Ovary (tissue), 9 donors: ENCODE data around the gene MYO6. TPM values are rescaled to one million over a fixed set of nuclear protein-coding genes. Genes with fewer than 3 reads are reported as not detected.

Source experiments
- DNase-seq, 5 donors: peaks; one replicate each; pipeline ENCODE4 v3.0.0-alpha.2; 2019 to 2020
- H3K27ac ChIP-seq, 2 donors: fragments of 200-600 bp; one replicate each; pipeline versions ENCODE4 v1.5.1 to v1.8.0; 2019 to 2022
- H3K27me3 ChIP-seq: fragments of 200-600 bp; one replicate; pipeline ENCODE4 v1.8.0; 2022
- H3K36me3 ChIP-seq: fragments of 200-600 bp; sonication (generic); one replicate; pipeline ENCODE4 v1.5.1; 2019
- H3K4me1 ChIP-seq: one replicate; pipeline ENCODE4 v1.8.1; 2013; ENCODE audit warnings: mild to moderate bottlenecking, moderate library complexity; ENCODE audit not compliant: insufficient read depth
- H3K4me3 ChIP-seq: fragments of 200-600 bp; sonication (generic); one replicate; pipeline ENCODE4 v1.5.1; 2017
- H3K9me3 ChIP-seq, 2 donors: fragments of 200-600 bp in 1 of 2; sonication (generic) in 1 of 2; one replicate each; pipeline versions ENCODE4 v1.5.1 to v1.8.1; 2013 to 2019; ENCODE audit warnings: mild to moderate bottlenecking in 1 of 2, moderate library complexity in 1 of 2
- CTCF ChIP-seq, 3 donors: fragments of 450-650 bp in 2 of 3; fragments of 200-600 bp in 1 of 3; IDR thresholded peaks; one replicate each; pipeline versions ENCODE4 v1.5.1 to v1.8.0; 2016 to 2022; ENCODE audit warnings: antibody characterized with exemption in 3 of 3, mild to moderate bottlenecking in 1 of 3
- EP300 ChIP-seq: sonication (generic); formaldehyde crosslinking; IDR thresholded peaks from one replicate; pipeline ENCODE4 v1.6.1; 2017; ENCODE audit warnings: antibody characterized with exemption
- POLR2A ChIP-seq: fragments of 450-650 bp; IDR thresholded peaks from one replicate; pipeline ENCODE4 v1.6.1; 2017; ENCODE audit warnings: antibody characterized with exemption, mild to moderate bottlenecking, moderate library complexity
- WGBS, 3 donors: extraction: QIAGEN DNeasy Blood & Tissue Kit in 1 of 3; methylation state at CpG; one replicate each; pipeline versions ENCODE4 v1.1.5 to v1.1.7; 2013 to 2017; 5-methylcytosine and 5-hydroxymethylcytosine counted together
- intact Hi-C, 4 donors: fragments of 100-400 bp; cut with DNase I; formaldehyde crosslinking; loops; one replicate each; pipeline versions ENCODE4 v1.11.0 to v1.15.1; 2022 to 2023
- polyA plus RNA-seq, 2 donors: library from polyadenylated mRNA; stranded (reverse); fragments of 200-250 nt in 1 of 2; fragments of 350-450 nt in 1 of 2; fragmentation: Illumina TruSeq in 1 of 2; extraction: RNeasy Lipid Tissue Mini Kit (QIAGEN cat#74804) in 1 of 2; gene quantifications; one replicate each; pipeline ENCODE4 v1.2.3, GENCODE V29; 2013 to 2014
- small RNA-seq: library from RNA; depleted of rRNA; stranded (forward); fragments of <200 nt; gene quantifications from one replicate; pipeline ENCODE3, GENCODE V24; 2016
- total RNA-seq, 7 donors: library from RNA; depleted of rRNA in 2 of 7; stranded (reverse); fragments of >200 nt in 2 of 7; fragmentation: NEBNext Ultra II Directional in 3 of 7; extraction: Animal tissue kit (Norgen Biotek cat#: 25700) in 3 of 7; gene quantifications; one replicate each; pipeline versions ENCODE4 v1.1.0 to v1.2.4, GENCODE V29; 2016 to 2023
- donor health status: DM: no; HTN: no; CAD: no; lungs with moderate emphysema.
- donor health status: DM: no; HTN: no; CAD: no.
- donor health status: Bipolar disorder and iron deficiency.
- donor health status: DM: yes; HTN: yes; CAD: no.
- donor health status: DM: no; HTN: no; CAD: no.
- donor health status: DM: yes; HTN: yes; CAD: no.

Gene MYO6
- total and polyA plus RNA-seq, 9 donors: 4.4 to 20.8 (median 12.3) TPM

GRCh38 chr6:75963569-75963968, 214.5 kb downstream of the MYO6 start:
- Histone ChIP-seq H3K27ac (no peak overlapping the region), H3K9me3 (no peaks in the 10 kb centered on the region), H3K4me3 (no peak overlapping the region), H3K4me1 (no peaks in the 10 kb centered on the region), H3K27me3 (no peaks in the 10 kb centered on the region), H3K36me3 (no peaks in the 10 kb centered on the region)
- WGBS, 3 donors: 77 to 81% (median 80%) methylated on average over 1 of the region's 1 CpG
- DNase-seq: no peak
- no peak for TF ChIP-seq POLR2A
- no peak for TF ChIP-seq CTCF (IDR thresholded peaks at IDR 0.05)
- no peak for TF ChIP-seq EP300
- intact Hi-C loops: no loop called here

- no peak overlapping the region for H3K4me3 ChIP-seq
- no peaks in the 10 kb centered on the region for H3K36me3 ChIP-seq
- no peak for DNase-seq
- TF ChIP-seq CTCF (IDR thresholded peaks at IDR 0.05): no peak
- no peak for TF ChIP-seq EP300
- no peak for TF ChIP-seq POLR2A
- H3K4me1 ChIP-seq: no peaks in the 10 kb centered on the region
- intact Hi-C loops: no loop called here
- no peak overlapping the region for H3K27ac ChIP-seq
- H3K27me3 ChIP-seq: no peaks in the 10 kb centered on the region
- H3K9me3 ChIP-seq: no peaks in the 10 kb centered on the region
Measured at GRCh38 chr6:75968143-75968542, 219.1 kb downstream of the MYO6 start.

Small RNAs within 50 kb of the gene (small RNA-seq; reads per million reads assigned to genes)
- gene RF00019 (not detected), gene RNA5SP209 (not detected), gene RNU6-155P (not detected)

Other genes starting within 250 kb of the MYO6 start
- 100 to 1,000 TPM; 108 to 158 (median 134) TPM for gene SENP6, start 147.4 kb upstream of the MYO6 start, total RNA-seq
- gene SENP6, start 147.4 kb upstream of the MYO6 start, polyA plus RNA-seq: 10 to 100 TPM; 43.0 to 57.1 TPM